ENCODE measurements around the gene CDR2. TPM values are rescaled to one million over a fixed set of nuclear protein-coding genes. Genes with fewer than 3 reads are reported as not detected.
"Not testable (repeated sequence)": the region's sequence is repeated elsewhere in the genome, so short reads cannot be mapped to it uniquely, and the experiment has no call there.

The CDR2 gene
- total RNA-seq, 1 experiment from 2014 or later, result 35.7 TPM

GRCh38 chr16:22419908-22420307 lies 45.5 kb upstream of the CDR2 start:
- Histone ChIP-seq H3K27ac (ENCODE audit: low read length) (no peak overlapping the region), H3K9me3 (ENCODE audit: control insufficient read depth, insufficient read depth, low read depth, low read length) (no peaks in the 10 kb centered on the region), H3K36me3 (ENCODE audit: control insufficient read depth, insufficient read depth, low read length) (no peaks in the 10 kb centered on the region), H3K27me3 (ENCODE audit: control insufficient read depth, insufficient read depth, low read length) (no peaks in the 10 kb centered on the region), H3K4me1 (ENCODE audit: control insufficient read depth, insufficient read depth, low read length) (no peaks in the 10 kb centered on the region), H3K4me3 (ENCODE audit: low read depth in 2 of 2, low read length in 2 of 2) (no peak overlapping the region)
- DNase-seq (ENCODE audit: low read depth, low spot score) (no peak), ATAC-seq (no peak)
- CTCF ChIA-PET, result no interaction called here
- intact Hi-C loops (cut with micrococcal nuclease; ENCODE audit: unreplicated experiment) (no loop called here), in situ Hi-C loops (cut with HindIII; ENCODE audit: low pct_unique_long_range_greater_than_20kb, low sequenced_read_pairs) (no loop called here)
- POLR2A ChIA-PET, result no interaction called here
- TF ChIP-seq TCF7L2 (IDR thresholded peaks at IDR 0.05; ENCODE audit: low read depth, low read length) (no peak), REST (IDR thresholded peaks at IDR 0.05; ENCODE audit: insufficient read depth in 1 of 2, low read depth in 2 of 2, low read length in 1 of 2) (no peak), SIN3A (IDR thresholded peaks at IDR 0.05; ENCODE audit: borderline replicate concordance, insufficient read depth, low read depth, low read length) (no peak), POLR2AphosphoS5 (IDR thresholded peaks at IDR 0.05; ENCODE audit: low read depth, low read length) (no peak)
- TF ChIP-seq, protein P1, sequence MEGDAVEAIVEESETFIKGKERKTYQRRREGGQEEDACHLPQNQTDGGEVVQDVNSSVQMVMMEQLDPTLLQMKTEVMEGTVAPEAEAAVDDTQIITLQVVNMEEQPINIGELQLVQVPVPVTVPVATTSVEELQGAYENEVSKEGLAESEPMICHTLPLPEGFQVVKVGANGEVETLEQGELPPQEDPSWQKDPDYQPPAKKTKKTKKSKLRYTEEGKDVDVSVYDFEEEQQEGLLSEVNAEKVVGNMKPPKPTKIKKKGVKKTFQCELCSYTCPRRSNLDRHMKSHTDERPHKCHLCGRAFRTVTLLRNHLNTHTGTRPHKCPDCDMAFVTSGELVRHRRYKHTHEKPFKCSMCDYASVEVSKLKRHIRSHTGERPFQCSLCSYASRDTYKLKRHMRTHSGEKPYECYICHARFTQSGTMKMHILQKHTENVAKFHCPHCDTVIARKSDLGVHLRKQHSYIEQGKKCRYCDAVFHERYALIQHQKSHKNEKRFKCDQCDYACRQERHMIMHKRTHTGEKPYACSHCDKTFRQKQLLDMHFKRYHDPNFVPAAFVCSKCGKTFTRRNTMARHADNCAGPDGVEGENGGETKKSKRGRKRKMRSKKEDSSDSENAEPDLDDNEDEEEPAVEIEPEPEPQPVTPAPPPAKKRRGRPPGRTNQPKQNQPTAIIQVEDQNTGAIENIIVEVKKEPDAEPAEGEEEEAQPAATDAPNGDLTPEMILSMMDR (IDR thresholded peaks at IDR 0.05), result no peak
- BruUV-seq (replicated peaks), result no TSS peak

DNA sequence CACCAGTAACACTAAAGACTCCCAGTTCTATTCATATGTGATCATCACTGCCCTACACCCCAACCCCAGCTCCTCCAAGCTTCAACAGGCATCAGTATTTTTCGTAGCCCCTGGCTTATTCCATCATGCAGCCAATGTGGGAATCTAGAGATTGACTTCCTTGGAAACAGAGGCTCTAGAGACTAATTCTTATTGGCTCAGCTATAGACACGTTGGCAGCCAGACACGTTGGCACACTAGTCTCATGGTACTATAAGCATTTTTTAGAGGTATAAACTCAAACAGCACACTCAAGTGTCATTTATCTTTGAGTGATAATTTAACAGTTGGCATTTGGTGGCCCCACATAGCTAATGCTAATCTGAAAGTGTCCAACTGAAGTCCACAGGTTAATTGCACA lies 44.4 kb upstream of the CDR2 start:
- ChIA-PET POLR2A (no interaction called here), CTCF (no interaction called here)
- Histone ChIP-seq H3K4me1 (ENCODE audit: control insufficient read depth, insufficient read depth, low read length) (no peaks in the 10 kb centered on the region), H3K36me3 (ENCODE audit: control insufficient read depth, insufficient read depth, low read length) (no peaks in the 10 kb centered on the region), H3K27ac (ENCODE audit: low read length) (no peak overlapping the region), H3K27me3 (ENCODE audit: control insufficient read depth, insufficient read depth, low read length) (no peaks in the 10 kb centered on the region), H3K9me3 (ENCODE audit: control insufficient read depth, insufficient read depth, low read depth, low read length) (no peaks in the 10 kb centered on the region), H3K4me3 (ENCODE audit: low read depth in 2 of 2, low read length in 2 of 2) (no peak overlapping the region)
- intact Hi-C loops (cut with micrococcal nuclease; ENCODE audit: unreplicated experiment) (no loop called here), in situ Hi-C loops (cut with HindIII; ENCODE audit: low pct_unique_long_range_greater_than_20kb, low sequenced_read_pairs) (no loop called here)
- ATAC-seq (no peak), DNase-seq (ENCODE audit: low read depth, low spot score) (no peak)
- no peak for TF ChIP-seq SIN3A (IDR thresholded peaks at IDR 0.05; ENCODE audit: borderline replicate concordance, insufficient read depth, low read depth, low read length)
- TF ChIP-seq TCF7L2 (IDR thresholded peaks at IDR 0.05; ENCODE audit: low read depth, low read length), result no peak
- TF ChIP-seq POLR2AphosphoS5 (IDR thresholded peaks at IDR 0.05; ENCODE audit: low read depth, low read length), result no peak
- TF ChIP-seq, protein P1 (IDR thresholded peaks at IDR 0.05), result no peak
- no peak for TF ChIP-seq REST (IDR thresholded peaks at IDR 0.05; ENCODE audit: insufficient read depth in 1 of 2, low read depth in 2 of 2, low read length in 1 of 2)
- BruUV-seq (replicated peaks), result no TSS peak

GRCh38 chr16:22417798-22418197 lies 43.4 kb upstream of the CDR2 start:
- CTCF ChIA-PET; H3K9me3 ChIP-seq (ENCODE audit: control insufficient read depth, insufficient read depth, low read depth, low read length); H3K4me1 ChIP-seq (ENCODE audit: control insufficient read depth, insufficient read depth, low read length); POLR2A ChIA-PET; H3K27me3 ChIP-seq (ENCODE audit: control insufficient read depth, insufficient read depth, low read length); BruUV-seq (replicated peaks); intact Hi-C loops (cut with micrococcal nuclease; ENCODE audit: unreplicated experiment); DNase-seq (ENCODE audit: low read depth, low spot score); in situ Hi-C loops (cut with HindIII; ENCODE audit: low pct_unique_long_range_greater_than_20kb, low sequenced_read_pairs); H3K4me3 ChIP-seq (ENCODE audit: low read depth in 2 of 2, low read length in 2 of 2); H3K36me3 ChIP-seq (ENCODE audit: control insufficient read depth, insufficient read depth, low read length); ATAC-seq; H3K27ac ChIP-seq (ENCODE audit: low read length): not testable (repeated sequence)

All from Panc1 (cell line).